Osteoblast (primary cell): ENCODE data around the gene CHD2. TPM values are rescaled to one million over a fixed set of nuclear protein-coding genes. Genes with fewer than 3 reads are reported as not detected.
A peak's percentile ranks its signal among the peaks of the same experiment; 100 is the strongest.

Experiments used
- DNase-seq: peaks from one replicate; pipeline ENCODE4 v3.0.0; 2011; ENCODE audit warnings: low spot score, mixed read lengths; ENCODE audit not compliant: insufficient read length; ENCODE audit errors: missing footprints
- H2AFZ ChIP-seq: 2 replicates; pipeline ENCODE4 v1.6.0; 2011; ENCODE audit warnings: mild to moderate bottlenecking, low read length
- H3K27ac ChIP-seq: 2 replicates; pipeline ENCODE4 v1.5.1; 2011; ENCODE audit warnings: mild to moderate bottlenecking, low read depth, low read length, moderate library complexity
- H3K27me3 ChIP-seq: 2 replicates; pipeline ENCODE4 v1.6.0; 2012; ENCODE audit warnings: mild to moderate bottlenecking, control low read depth, inconsistent platforms, low read length, moderate library complexity; ENCODE audit not compliant: insufficient read depth
- H3K36me3 ChIP-seq: 2 replicates; pipeline ENCODE4 v1.5.1; 2011; ENCODE audit warnings: mild to moderate bottlenecking, low read length, control low read depth, moderate library complexity; ENCODE audit not compliant: insufficient read depth
- H3K4me1 ChIP-seq: 2 replicates; pipeline ENCODE4 v1.5.1; 2011; ENCODE audit warnings: mild to moderate bottlenecking, low read length, control low read depth, moderate library complexity; ENCODE audit not compliant: insufficient read depth
- H3K4me2 ChIP-seq: 2 replicates; pipeline ENCODE4 v1.6.0; 2011; ENCODE audit warnings: mild to moderate bottlenecking, low read length; ENCODE audit not compliant: insufficient read depth
- H3K4me3 ChIP-seq: fragments of 200-600 bp; sonication (generic); 3 replicates; pipeline ENCODE4 v1.5.1; 2012; ENCODE audit warnings: mild to moderate bottlenecking, low read length, inconsistent platforms; ENCODE audit not compliant: insufficient read depth
- H3K79me2 ChIP-seq: 2 replicates; pipeline ENCODE4 v1.6.0; 2012; ENCODE audit warnings: mild to moderate bottlenecking, low read length, control low read depth, inconsistent platforms; ENCODE audit not compliant: insufficient read depth
- H3K9me3 ChIP-seq: 2 replicates; pipeline ENCODE4 v1.5.1; 2011; ENCODE audit warnings: low read depth, low read length, control low read depth
- H4K20me1 ChIP-seq: 2 replicates; pipeline ENCODE4 v1.6.0; 2012; ENCODE audit warnings: mild to moderate bottlenecking, low read length, control low read depth; ENCODE audit not compliant: insufficient read depth
- CTCF ChIP-seq: IDR thresholded peaks from 2 replicates; pipeline ENCODE4 v1.5.1; 2011; ENCODE audit warnings: mild to moderate bottlenecking, low read depth, low read length, moderate library complexity; ENCODE audit errors: extremely low read depth
- total RNA-seq: library from RNA; depleted of rRNA; stranded (reverse); fragments of >200 nt; gene quantifications from 2 replicates; pipeline ENCODE4 v1.2.3, GENCODE V29; 2012

Gene CHD2
- total RNA-seq, 1 donor, result 98.8 TPM

GRCh38 chr15:93019971-93020370 is 119.8 kb downstream of the CHD2 start:
- no peak for DNase-seq
- Histone ChIP-seq H3K4me3 (no peak overlapping the region), H3K36me3 (peaks cover 97% of the 10 kb centered on the region), H2AFZ (no peak overlapping the region), H4K20me1 (peaks cover 26% of the 10 kb centered on the region), H3K27me3 (no peaks in the 10 kb centered on the region), H3K4me1 (no peaks in the 10 kb centered on the region), H3K4me2 (no peak overlapping the region), H3K79me2 (peaks cover 60% of the 10 kb centered on the region), H3K27ac (no peak overlapping the region), H3K9me3 (no peaks in the 10 kb centered on the region)
- TF ChIP-seq CTCF, result no peak

DNA sequence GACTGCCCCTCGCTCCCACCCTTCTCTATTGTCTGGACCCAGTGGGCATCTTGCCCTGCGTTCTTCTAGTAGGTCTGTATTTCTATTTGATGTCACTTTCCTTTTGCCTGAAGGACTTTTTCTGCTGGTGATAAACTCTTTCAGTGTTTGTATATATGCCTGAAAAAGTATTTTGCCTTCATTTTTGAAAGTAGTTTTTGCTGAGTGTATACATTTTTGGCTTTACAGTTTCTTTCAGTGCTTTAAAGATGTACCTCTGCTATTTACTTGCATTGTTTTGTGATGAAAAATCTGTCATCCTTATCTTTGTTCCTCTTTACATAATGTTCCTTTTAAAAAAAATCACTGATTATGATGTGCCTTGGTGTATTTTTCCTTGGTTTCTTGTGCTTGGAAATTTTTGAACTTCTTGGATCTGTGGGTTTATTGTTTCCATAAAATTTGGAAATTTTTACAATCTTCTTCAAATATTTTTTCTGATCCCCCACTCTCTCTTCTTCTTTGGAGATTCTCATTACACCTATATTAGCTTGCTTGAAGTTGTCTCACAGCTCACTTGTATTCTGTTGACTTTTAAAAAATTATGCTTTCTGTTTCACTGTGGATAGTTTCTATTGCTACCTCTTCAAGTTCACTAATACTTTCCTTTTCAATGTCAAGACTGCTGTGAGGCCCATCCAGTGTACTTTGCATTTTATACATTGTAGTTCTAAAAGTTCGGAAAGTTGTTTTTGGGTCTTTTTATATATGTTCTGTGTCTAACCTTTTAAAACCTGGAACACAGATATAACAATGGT is 121.0 kb downstream of the CHD2 start:
- Histone ChIP-seq H2AFZ (no peak overlapping the region), H3K9me3 (no peaks in the 10 kb centered on the region), H3K4me3 (no peak overlapping the region), H4K20me1 (peaks cover 38% of the 10 kb centered on the region), H3K36me3 (peaks cover 97% of the 10 kb centered on the region), H3K27ac (no peak overlapping the region), H3K4me2 (no peak overlapping the region), H3K4me1 (no peaks in the 10 kb centered on the region), H3K27me3 (no peaks in the 10 kb centered on the region), H3K79me2 (peaks cover 72% of the 10 kb centered on the region)
- TF ChIP-seq CTCF, result no peak
- DNase-seq, result no peak

GRCh38 chr15:93024293-93024692 is 124.2 kb downstream of the CHD2 start:
- Histone ChIP-seq H4K20me1 (peaks cover 64% of the 10 kb centered on the region), H3K4me2 (no peak overlapping the region), H3K79me2 (peaks cover 80% of the 10 kb centered on the region), H3K4me1 (peaks cover 25% of the 10 kb centered on the region), H3K27me3 (no peaks in the 10 kb centered on the region), H3K36me3 (peaks cover 90% of the 10 kb centered on the region), H2AFZ (no peak overlapping the region), H3K9me3 (no peaks in the 10 kb centered on the region), H3K27ac (no peak overlapping the region), H3K4me3 (no peak overlapping the region)
- DNase-seq, result no peak
- TF ChIP-seq CTCF, result no peak

DNA sequence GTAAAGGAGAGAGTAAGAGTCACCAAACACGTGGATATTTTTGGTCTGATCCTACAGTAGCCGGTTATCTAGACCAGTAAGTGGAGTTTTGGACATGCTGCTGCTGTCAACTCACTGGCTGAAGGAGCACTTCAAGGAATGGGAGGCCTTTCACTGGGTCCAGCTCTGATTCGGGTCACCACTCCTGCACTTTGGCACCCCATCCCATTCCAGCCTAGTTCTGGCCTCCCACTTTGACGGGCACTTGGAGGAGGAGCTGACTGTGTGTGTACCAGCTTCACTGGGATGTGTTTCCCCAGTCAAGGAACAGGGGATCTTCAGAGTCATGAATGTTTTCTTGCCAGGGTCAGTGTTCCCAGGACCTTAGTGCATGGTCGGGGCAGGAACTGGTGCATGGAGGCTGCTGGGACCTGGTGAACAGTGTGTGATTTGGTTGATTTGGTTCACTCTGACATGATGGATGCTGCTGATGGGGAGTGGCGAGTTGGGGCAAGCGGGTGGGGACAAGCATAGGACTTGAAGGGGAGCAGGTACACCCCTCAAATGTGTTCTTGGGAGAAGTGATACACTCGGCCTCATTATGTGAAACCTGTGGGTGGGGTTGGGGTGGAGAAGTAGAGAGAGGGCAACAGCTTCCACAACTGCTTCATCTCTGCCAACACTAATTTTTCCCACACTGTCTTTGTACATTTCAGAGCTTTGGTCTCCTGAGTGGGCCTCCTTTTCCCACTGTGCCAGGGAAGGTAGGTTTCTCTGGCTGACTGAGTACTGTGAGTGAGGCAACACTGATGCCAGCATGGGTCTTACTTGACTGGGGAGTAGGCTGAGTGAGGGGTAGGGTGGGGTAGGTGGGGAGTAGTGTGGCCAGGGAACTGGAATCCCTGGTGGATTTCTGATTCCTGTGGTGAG is 124.8 kb downstream of the CHD2 start:
- peak; percentile 58 for DNase-seq
- no peak overlapping the region for H3K4me2 ChIP-seq
- peaks cover 70% of the 10 kb centered on the region for H4K20me1 ChIP-seq
- H3K4me3 ChIP-seq, result no peak overlapping the region
- peaks cover 74% of the 10 kb centered on the region for H3K79me2 ChIP-seq
- no peaks in the 10 kb centered on the region for H3K27me3 ChIP-seq
- no peak overlapping the region for H2AFZ ChIP-seq
- H3K9me3 ChIP-seq, result no peaks in the 10 kb centered on the region
- H3K27ac ChIP-seq, result no peak overlapping the region
- H3K4me1 ChIP-seq, result peaks cover 32% of the 10 kb centered on the region
- no peak for TF ChIP-seq CTCF
- H3K36me3 ChIP-seq, result peaks cover 83% of the 10 kb centered on the region
